Ovary (tissue), 3 donors: Measurements from ENCODE around the gene ALDH2.

Experiments used
- POLR2A ChIP-seq: fragments of 450-650 bp; IDR thresholded peaks from one replicate; pipeline ENCODE4 v1.6.1; 2017; ENCODE audit warnings: antibody characterized with exemption, mild to moderate bottlenecking, moderate library complexity
- TF ChIP-seq, protein P1 (sequence below), 3 donors: fragments of 450-650 bp in 2 of 3; fragments of 200-600 bp in 1 of 3; IDR thresholded peaks; one replicate each; pipeline versions ENCODE4 v1.5.1 to v1.8.0; 2016 to 2022; ENCODE audit warnings: antibody characterized with exemption in 3 of 3, mild to moderate bottlenecking in 1 of 3
- donor health status: DM: no; HTN: no; CAD: no.

GRCh38 chr12:111780166-111780565 is 13.4 kb downstream of the ALDH2 start:
- TF ChIP-seq, protein P1, sequence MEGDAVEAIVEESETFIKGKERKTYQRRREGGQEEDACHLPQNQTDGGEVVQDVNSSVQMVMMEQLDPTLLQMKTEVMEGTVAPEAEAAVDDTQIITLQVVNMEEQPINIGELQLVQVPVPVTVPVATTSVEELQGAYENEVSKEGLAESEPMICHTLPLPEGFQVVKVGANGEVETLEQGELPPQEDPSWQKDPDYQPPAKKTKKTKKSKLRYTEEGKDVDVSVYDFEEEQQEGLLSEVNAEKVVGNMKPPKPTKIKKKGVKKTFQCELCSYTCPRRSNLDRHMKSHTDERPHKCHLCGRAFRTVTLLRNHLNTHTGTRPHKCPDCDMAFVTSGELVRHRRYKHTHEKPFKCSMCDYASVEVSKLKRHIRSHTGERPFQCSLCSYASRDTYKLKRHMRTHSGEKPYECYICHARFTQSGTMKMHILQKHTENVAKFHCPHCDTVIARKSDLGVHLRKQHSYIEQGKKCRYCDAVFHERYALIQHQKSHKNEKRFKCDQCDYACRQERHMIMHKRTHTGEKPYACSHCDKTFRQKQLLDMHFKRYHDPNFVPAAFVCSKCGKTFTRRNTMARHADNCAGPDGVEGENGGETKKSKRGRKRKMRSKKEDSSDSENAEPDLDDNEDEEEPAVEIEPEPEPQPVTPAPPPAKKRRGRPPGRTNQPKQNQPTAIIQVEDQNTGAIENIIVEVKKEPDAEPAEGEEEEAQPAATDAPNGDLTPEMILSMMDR (IDR thresholded peaks at IDR 0.05): no peak
- TF ChIP-seq POLR2A: no peak
